ENCODE results near the gene GJB5. TPM values are rescaled to one million over a fixed set of nuclear protein-coding genes. Genes with fewer than 3 reads are reported as not detected.

GJB5 gene
- polyA plus RNA-seq, 1 donor (not counting 4 experiments of a cell fraction or from before 2014, with no cell fraction given), result 169 TPM

- H3K4me1 ChIP-seq (ENCODE audit: control insufficient read depth, extremely low read depth, insufficient read depth, low read length), result peaks cover 7% of the 10 kb centered on the region
- H3K27ac ChIP-seq (ENCODE audit: control insufficient read depth, insufficient read depth, low read length), result no peak overlapping the region
- no peak for FAIRE-seq
- DNase-seq (ENCODE audit: low read depth, low spot score), result no peak
- H3K4me3 ChIP-seq (ENCODE audit: control insufficient read depth in 2 of 3, extremely low read depth in 1 of 3, insufficient read depth in 2 of 3, low read depth in 1 of 3, low read length in 3 of 3), result no peak overlapping the region
- H3K27me3 ChIP-seq (ENCODE audit: control insufficient read depth, extremely low read depth, insufficient read depth, low read length), result no peaks in the 10 kb centered on the region
- H3K9ac ChIP-seq (ENCODE audit: control insufficient read depth, extremely low read depth, insufficient read depth, low read length), result no peak overlapping the region
- H4K20me1 ChIP-seq (ENCODE audit: control insufficient read depth, extremely low read depth, insufficient read depth, low read length), result no peaks in the 10 kb centered on the region
- H3K4me2 ChIP-seq (ENCODE audit: control insufficient read depth, extremely low read depth, insufficient read depth, low read depth, low read length), result no peak overlapping the region
- no peak overlapping the region for H2AFZ ChIP-seq (ENCODE audit: control insufficient read depth, low read length)
- H3K9me3 ChIP-seq (ENCODE audit: control insufficient read depth, low read depth, low read length), result no peaks in the 10 kb centered on the region
- dilution Hi-C loops (cut with MboI; ENCODE audit: extremely low pct_ligation_motif_present, low sequenced_read_pairs), result no loop called here
- H3K79me2 ChIP-seq (ENCODE audit: control insufficient read depth, insufficient read depth, low read length), result no peaks in the 10 kb centered on the region
- no peaks in the 10 kb centered on the region for H3K36me3 ChIP-seq (ENCODE audit: control insufficient read depth in 2 of 2, extremely low read depth in 1 of 2, insufficient read depth in 2 of 2, low read length in 2 of 2)
- no peaks in the 10 kb centered on the region for H3K9me1 ChIP-seq (ENCODE audit: control insufficient read depth, extremely low read depth, insufficient read depth, low read length)
- no peak for TF ChIP-seq CTCF (optimal IDR thresholded peaks at IDR 0.05 in 1 of 3, IDR thresholded peaks at IDR 0.05 in 1 of 3, conservative IDR thresholded peaks at IDR 0.05 in 1 of 3; ENCODE audit: extremely low read depth in 1 of 3, insufficient read depth in 2 of 3, low read length in 3 of 3)
- no peak for TF ChIP-seq EZH2 (IDR thresholded peaks at IDR 0.05; ENCODE audit: low read length)
These were observed 48.9 kb downstream of the GJB5 start for GRCh38 chr1:34803770-34804169.

DNA sequence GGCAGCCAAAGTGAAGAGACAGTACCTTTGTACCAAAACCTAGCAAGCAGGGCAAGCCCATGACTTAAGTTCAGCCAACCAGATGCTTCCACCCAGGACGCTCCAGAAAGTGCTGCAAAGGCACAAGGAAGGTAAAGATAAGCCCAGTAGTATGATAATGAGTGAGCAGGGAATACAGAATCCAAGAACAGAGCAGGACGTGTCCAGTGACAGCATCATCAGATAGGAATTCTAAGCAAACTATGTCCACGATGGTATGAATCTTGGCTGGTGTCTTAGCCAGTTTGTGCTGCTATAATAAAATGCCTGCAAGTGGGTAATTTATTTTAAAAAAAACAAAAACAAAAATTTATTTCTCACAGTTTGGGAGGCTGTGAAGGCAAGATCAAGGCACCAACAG, 51.5 kb downstream of the GJB5 start:
- Histone ChIP-seq H3K4me3 (ENCODE audit: control insufficient read depth in 2 of 3, extremely low read depth in 1 of 3, insufficient read depth in 2 of 3, low read depth in 1 of 3, low read length in 3 of 3) (no peak overlapping the region), H3K27ac (ENCODE audit: control insufficient read depth, insufficient read depth, low read length) (no peak overlapping the region), H2AFZ (ENCODE audit: control insufficient read depth, low read length) (no peak overlapping the region), H3K9ac (ENCODE audit: control insufficient read depth, extremely low read depth, insufficient read depth, low read length) (no peak overlapping the region), H3K4me2 (ENCODE audit: control insufficient read depth, extremely low read depth, insufficient read depth, low read depth, low read length) (no peak overlapping the region), H4K20me1 (ENCODE audit: control insufficient read depth, extremely low read depth, insufficient read depth, low read length) (no peaks in the 10 kb centered on the region), H3K4me1 (ENCODE audit: control insufficient read depth, extremely low read depth, insufficient read depth, low read length) (peaks cover 7% of the 10 kb centered on the region), H3K9me3 (ENCODE audit: control insufficient read depth, low read depth, low read length) (no peaks in the 10 kb centered on the region), H3K79me2 (ENCODE audit: control insufficient read depth, insufficient read depth, low read length) (no peaks in the 10 kb centered on the region), H3K36me3 (ENCODE audit: control insufficient read depth in 2 of 2, extremely low read depth in 1 of 2, insufficient read depth in 2 of 2, low read length in 2 of 2) (no peaks in the 10 kb centered on the region), H3K27me3 (ENCODE audit: control insufficient read depth, extremely low read depth, insufficient read depth, low read length) (no peaks in the 10 kb centered on the region), H3K9me1 (ENCODE audit: control insufficient read depth, extremely low read depth, insufficient read depth, low read length) (no peaks in the 10 kb centered on the region)
- no peak for DNase-seq (ENCODE audit: low read depth, low spot score)
- TF ChIP-seq CTCF (optimal IDR thresholded peaks at IDR 0.05 in 1 of 3, IDR thresholded peaks at IDR 0.05 in 1 of 3, conservative IDR thresholded peaks at IDR 0.05 in 1 of 3; ENCODE audit: extremely low read depth in 1 of 3, insufficient read depth in 2 of 3, low read length in 3 of 3) (no peak), EZH2 (IDR thresholded peaks at IDR 0.05; ENCODE audit: low read length) (no peak)
- FAIRE-seq, result peak; percentile 65
- dilution Hi-C loops (cut with MboI; ENCODE audit: extremely low pct_ligation_motif_present, low sequenced_read_pairs), result no loop called here

Other genes starting within 250 kb of the GJB5 start
- gene GJB4, start 4.7 kb downstream of the GJB5 start, polyA plus RNA-seq, result 18.1 to 27.2 TPM (median 25.4 TPM) in 3 replicates
- 133 to 176 TPM (median 163 TPM) in 3 replicates for gene GJB3, start 26.2 kb downstream of the GJB5 start, polyA plus RNA-seq
- 0.10 to 0.22 TPM in 2 of 3 replicates, not detected in the other for gene GJA4, start 38.0 kb downstream of the GJB5 start, polyA plus RNA-seq
- 50.5 to 74.5 TPM (median 51.5 TPM) in 3 replicates for gene SMIM12, start 104.7 kb downstream of the GJB5 start, polyA plus RNA-seq
- 0.01 to 0.14 TPM in 2 of 3 replicates, not detected in the other for gene DLGAP3, start 174.6 kb downstream of the GJB5 start, polyA plus RNA-seq
- 22.8 to 33.4 TPM (median 26.4 TPM) in 3 replicates for gene TMEM35B, start 230.3 kb downstream of the GJB5 start, polyA plus RNA-seq

Data from keratinocyte (primary cell).